B cell (primary cell): ENCODE measurements around the gene TSC1.

Experiments used
- EZH2 ChIP-seq: IDR thresholded peaks from 2 replicates; pipeline ENCODE4 v1.6.1; 2012; ENCODE audit warnings: borderline replicate concordance, low read depth, mild to moderate bottlenecking, moderate library complexity, low read length; ENCODE audit not compliant: insufficient read depth, poor library complexity, severe bottlenecking
- TF ChIP-seq, protein P1 (sequence below): fragments of 200-600 bp; IDR thresholded peaks from one replicate; pipeline ENCODE4 v1.8.0; 2022; ENCODE audit warnings: antibody characterized with exemption, mild to moderate bottlenecking

DNA sequence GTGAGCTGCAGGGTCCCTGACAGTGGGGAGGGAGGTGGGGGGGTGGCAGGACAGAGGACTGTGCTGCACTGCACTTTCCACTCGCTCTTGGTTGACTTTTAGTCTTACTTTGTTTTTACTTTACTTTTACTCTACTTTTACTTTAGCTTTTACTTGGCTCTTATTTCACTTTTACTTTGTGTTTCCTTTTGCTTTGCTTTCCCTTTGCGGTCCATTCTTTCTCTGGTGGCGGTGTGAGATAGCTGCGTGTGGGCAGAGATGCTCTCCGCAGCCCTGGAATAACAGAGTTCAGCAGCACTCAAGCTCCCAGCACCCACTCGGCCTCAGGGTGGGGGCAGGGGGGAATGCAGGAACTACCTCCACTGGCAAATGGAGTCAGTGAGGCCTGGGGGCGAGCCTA, 71.0 kb downstream of the TSC1 start:
- TF ChIP-seq, protein P1, sequence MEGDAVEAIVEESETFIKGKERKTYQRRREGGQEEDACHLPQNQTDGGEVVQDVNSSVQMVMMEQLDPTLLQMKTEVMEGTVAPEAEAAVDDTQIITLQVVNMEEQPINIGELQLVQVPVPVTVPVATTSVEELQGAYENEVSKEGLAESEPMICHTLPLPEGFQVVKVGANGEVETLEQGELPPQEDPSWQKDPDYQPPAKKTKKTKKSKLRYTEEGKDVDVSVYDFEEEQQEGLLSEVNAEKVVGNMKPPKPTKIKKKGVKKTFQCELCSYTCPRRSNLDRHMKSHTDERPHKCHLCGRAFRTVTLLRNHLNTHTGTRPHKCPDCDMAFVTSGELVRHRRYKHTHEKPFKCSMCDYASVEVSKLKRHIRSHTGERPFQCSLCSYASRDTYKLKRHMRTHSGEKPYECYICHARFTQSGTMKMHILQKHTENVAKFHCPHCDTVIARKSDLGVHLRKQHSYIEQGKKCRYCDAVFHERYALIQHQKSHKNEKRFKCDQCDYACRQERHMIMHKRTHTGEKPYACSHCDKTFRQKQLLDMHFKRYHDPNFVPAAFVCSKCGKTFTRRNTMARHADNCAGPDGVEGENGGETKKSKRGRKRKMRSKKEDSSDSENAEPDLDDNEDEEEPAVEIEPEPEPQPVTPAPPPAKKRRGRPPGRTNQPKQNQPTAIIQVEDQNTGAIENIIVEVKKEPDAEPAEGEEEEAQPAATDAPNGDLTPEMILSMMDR = no peak
- no peak for TF ChIP-seq EZH2
